ENCODE data around the gene CDK2.
A peak's percentile ranks its signal among the peaks of the same experiment; 100 is the strongest.
"Not testable (repeated sequence)": the region's sequence is repeated elsewhere in the genome, so short reads cannot be mapped to it uniquely, and the experiment has no call there.

Gene CDK2

DNA sequence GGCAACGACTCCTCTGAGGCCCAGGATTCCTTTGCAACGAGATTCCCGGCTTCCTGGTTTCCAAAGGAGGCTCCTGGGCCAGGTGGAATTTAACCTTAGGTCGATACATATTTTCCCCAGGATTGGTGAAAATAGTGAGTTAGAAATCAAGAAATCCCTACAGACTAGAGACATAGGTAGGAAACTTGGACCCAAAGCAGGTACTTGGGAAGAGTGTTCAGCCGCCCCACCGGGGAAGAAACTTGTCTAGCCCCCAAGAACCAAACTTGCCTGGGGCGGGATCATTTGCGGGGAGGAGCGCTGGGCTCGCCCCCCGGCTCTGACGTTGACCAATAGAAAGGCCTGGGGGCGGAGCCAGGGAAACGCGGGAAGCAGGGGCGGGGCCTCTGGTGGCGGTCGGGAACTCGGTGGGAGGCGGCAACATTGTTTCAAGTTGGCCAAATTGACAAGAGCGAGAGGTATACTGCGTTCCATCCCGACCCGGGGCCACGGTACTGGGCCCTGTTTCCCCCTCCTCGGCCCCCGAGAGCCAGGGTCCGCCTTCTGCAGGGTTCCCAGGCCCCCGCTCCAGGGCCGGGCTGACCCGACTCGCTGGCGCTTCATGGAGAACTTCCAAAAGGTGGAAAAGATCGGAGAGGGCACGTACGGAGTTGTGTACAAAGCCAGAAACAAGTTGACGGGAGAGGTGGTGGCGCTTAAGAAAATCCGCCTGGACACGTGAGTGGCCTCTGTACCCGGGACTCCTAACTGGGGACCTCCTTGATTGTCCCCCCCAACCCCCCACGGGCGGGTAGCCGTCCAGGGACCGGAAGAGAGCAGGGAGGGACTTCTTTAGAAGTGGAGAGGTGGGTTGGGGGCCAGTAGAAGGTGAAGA is at the start of gene CDK2:
CDK2 (plus strand) TSS at position 423 of the 874 bp plus-strand sequence; CDS start at position 602, 179 bp downstream.
- DNase-seq, result peak; percentile 68 to 69

DNA sequence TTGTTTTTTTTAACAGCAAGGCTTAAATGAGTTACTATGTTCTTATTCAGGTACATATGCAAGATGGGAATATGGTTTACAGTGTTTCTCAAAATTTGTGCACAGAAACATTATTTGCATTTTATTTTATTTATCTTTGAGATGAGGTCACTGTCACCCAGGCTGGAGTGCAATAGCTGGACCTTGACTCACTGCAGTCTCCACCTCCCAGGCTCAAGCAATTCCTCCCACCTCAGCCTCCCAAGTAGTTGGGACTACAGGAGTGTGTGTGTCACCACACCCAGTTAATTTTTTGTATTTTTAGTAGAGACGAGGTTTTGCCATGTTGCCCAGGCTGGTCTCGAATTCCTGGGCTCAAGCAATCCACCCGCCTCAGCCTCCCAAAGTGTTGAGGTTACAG is 47.6 kb upstream of the CDK2 start:
- DNase-seq, result not testable (repeated sequence)

DNA sequence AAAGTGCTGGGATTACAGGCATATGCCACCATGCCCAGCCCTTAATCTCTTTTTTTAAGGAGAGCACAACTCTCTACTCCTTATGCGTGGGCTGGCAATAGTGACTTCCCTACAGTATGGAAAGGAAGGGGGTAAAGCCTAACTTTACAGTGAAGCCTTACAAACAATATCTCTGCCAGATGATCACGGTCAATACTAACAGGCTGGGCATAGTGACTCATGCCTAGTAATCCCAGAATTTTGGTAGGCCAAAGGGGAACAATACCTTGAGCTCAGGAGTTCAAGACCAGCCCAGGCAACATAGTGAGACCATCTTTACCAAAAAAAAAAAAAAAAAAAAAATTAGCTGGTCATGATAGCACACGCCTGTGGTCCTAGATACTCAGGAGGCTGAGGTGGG is 44.5 kb upstream of the CDK2 start:
- DNase-seq, result no peak

DNA sequence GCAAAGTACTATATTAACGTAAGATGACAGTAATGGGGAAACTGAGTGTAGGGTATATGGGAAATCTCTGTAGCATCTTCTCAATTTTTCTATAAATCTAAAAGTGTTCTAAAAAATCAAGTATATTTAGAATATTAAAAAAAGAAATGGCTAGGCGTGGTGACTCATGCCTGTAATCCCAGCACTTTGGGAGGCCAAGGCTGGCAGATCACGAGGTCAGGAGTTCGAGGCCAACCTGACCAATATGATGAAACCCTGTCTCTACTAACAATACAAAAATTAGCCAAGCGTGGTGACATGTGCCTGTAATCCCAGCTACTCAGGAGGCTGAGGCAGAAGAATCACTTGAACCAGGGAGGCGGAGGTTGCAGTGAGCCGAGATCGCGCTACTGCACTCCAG is 43.0 kb upstream of the CDK2 start:
- not testable (repeated sequence) for DNase-seq

DNA sequence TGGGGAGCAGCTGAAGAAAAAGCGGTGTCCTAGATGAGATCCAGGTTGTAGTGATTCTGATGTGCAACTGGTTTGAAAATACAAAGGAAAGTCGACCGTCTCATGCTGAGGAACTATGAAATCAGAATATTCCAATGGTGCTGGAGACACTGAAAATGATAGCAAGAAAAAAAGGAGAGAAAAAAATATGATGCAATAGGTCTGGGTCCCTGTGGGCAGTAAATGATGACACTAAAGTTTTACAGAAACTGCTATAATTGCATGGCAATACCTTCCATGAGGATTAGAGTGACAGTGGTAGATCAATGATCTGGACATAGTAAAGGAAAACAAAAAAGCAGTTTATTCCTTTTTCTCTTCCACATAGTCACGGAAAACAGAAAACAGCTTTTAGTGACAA is 41.3 kb upstream of the CDK2 start:
- DNase-seq, result no peak

DNA sequence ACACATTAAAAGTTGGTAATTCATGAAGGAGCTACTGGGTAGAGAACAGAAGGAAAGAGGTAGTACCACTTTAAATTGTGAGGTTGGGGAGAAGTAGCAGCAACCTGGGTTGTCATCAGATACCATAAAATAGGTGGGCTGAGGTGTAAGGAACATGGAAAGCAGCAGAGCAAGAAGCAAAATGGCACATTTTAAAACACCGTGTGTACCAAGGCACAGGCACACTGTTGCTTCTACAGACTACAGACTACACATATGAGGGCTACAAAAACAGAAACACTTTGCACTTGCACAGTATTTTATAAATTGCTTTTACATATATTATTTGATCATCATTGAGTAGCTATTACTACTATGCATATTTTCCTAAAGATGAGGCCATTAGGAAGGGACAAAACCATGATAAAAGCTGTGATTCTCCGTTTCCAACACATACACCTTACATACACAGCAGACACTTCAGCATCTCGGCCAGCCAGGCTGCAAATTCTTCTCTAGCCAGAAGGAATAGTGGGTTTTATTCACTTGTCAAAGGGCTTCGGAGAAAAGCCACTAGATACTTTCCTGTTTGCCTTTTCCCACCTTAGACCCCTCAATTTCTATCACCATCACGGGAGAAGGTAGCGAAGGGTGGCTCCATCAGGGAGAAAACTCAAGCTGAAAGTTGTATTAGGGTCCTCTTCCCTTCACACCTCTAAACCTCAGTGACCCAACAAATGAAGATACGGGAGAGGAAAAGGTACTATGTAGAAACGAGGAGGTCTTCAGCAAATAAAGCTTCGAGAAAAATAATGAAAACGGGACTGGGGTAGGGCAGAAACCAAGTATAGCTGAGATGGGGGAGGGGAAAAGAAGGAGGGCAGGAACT is 40.5 kb upstream of the CDK2 start:
- no peak for DNase-seq

DNA sequence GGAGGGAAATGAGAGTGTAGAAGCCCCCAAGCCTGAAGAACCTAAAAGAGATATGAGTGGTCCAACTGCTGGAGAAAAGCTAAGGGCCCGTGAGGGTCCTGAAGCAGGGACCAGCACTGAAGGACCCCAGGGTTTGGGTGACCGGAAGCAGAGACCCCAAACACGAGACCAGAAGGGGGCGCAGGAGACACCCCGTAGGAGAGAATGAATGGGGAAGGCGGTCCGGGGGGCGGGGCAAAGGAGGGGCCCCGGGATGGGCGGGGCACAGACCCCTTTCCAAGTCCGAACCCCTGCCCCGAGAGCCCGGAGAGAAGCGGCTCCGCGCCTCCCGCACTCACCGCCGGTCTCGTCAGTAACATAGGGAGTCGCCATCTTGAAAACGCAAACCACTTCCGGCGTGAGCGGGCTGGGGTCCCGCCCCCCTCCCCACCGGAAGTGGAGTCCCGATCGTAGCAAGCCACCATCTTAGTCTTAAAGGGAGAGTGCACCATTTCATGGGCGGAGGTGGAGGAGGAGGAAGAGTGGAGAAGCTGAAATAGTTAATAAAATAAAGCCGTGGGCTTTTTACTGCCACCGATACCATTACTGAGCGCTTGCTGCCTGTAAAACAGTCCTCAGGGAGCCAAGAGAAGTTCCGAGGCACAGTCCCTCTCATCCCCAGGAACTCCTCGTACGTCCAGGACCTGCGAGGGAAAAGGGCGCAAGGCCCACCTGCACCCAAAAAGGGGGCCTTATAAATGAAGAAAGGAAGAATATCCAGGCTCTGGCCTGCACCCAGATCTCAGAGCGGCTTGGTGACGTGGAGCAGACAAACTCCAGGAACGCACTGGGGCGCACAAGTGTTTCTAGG is 39.7 kb upstream of the CDK2 start:
- peak; percentile 77 to 83 for DNase-seq

DNA sequence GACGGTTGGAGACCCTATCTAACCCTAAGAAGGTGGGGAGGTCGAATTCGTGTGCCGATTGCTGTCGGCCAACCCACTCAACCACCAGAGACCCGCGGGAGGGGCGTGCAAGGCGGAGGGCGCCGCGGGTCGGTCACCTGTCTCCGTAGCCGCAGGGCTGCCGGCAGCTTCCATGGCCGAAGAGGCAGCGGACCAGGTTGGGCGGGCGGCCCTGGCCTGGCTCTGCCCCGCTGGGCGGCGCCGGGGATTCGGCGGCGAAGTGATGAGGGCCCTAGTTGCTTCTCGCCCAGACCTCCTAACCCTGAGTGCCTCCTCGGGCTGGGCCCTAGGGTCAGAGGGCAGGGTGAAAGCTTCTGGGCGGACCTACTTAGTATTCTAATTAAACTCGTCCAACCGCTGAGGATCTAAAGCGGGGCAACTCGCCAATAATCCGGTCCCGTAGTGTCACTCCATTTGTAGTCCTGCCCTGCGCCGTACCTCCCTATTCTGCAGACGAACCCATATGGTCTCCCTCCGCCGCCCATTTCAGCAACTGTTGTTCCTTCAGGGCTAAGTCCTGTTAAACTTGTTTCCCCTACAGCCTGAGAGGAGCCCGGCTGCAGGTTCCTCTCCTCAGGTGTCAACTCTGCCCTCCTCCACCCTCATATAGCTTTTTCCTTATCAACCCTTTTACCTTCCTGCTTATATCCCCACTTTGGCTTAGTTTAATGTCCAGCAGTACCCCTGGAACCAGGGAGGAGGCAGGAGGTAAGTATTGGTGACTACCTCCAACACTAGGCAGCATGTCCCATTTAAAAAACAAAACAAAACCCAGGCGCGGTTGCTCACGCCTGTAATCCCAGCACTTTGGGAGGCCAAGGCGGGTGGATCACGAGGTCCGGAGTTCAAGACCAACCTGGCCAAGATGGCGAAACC is 38.8 kb upstream of the CDK2 start, which contains the start of gene PYM1:
PYM1 (minus strand) TSS at position 307 of the 915 bp plus-strand sequence; CDS start at position 174, 133 bp downstream.
- DNase-seq, result peak; percentile 91 to 94

DNA sequence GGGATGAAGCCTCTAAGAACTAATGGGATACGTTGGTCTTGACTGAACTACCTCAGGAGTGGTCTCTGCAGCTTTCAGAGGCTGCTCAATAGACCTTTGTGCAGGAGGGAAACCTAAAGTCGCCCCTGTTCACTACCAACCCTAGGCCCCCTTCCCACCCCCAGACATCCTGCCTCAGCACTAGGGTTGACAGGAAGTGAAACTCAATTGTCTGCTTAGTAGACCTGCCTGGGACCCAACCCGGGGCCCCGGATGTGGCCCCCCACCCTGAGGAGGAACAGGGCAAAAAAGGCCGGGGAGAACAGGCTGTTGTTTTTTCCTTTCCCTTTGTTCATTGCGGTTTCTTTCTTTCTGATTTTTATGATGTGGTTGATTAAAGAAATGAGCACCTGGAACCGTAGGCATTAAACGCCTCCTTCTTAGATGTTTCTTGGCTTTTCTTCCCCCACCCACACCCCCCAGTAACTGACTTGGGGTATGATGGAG is 37.3 kb upstream of the CDK2 start:
- DNase-seq, result no peak

DNA sequence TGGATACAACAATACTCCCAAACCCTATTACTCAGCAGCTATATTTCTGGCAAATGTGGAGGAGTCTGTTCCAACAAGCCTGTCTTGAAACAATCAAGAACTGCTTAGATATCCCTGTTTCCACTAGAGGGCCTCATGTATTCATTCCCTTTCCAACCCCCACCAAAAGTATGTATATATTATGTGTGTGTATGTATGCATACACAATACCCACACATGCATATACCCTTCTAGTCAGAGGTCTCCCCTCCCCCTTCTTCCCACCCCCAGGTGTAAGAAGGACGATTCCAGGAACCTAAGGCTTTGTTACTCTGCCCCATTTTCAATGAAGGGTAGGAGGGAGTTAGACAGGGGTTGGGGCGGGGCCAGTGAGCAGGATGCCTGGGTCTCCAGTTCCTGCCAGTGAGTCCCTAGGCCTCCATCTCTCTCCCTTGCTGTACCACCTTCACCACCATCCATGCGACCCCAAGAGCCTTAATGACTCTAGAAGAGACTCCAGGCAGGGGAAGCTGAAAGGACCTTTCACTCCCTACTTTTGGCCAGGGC is 35.8 kb upstream of the CDK2 start, which contains the start of gene DGKA:
DGKA (plus strand) TSS at position 392 of the 546 bp plus-strand sequence. CDS start 5,342 bp downstream, outside the sequence.
- peak; percentile 55 to 76 for DNase-seq

DNA sequence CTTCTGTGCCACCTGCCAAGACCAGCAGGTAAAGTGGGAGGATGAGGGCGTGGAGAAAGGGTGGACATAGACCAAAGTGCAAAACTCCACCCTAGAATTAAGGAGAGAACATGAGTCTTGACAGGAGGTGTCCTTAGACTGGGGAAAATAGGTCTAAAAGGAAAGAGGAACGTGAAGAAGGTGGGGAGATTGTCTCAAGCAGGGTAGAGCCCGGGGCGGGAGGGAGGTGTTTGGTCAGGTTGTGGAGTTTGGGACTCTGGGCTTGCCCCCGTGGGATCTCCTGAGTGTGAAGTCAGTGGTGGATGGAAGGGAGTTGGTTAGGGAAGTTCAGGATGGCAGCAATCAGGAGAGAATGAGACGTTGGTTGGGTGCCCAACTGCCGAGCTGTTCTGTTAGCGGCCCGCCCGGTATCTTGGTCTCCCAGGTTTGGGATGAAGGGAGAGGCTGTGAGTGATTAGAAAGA is 35.3 kb upstream of the CDK2 start:
- no peak for DNase-seq

DNA sequence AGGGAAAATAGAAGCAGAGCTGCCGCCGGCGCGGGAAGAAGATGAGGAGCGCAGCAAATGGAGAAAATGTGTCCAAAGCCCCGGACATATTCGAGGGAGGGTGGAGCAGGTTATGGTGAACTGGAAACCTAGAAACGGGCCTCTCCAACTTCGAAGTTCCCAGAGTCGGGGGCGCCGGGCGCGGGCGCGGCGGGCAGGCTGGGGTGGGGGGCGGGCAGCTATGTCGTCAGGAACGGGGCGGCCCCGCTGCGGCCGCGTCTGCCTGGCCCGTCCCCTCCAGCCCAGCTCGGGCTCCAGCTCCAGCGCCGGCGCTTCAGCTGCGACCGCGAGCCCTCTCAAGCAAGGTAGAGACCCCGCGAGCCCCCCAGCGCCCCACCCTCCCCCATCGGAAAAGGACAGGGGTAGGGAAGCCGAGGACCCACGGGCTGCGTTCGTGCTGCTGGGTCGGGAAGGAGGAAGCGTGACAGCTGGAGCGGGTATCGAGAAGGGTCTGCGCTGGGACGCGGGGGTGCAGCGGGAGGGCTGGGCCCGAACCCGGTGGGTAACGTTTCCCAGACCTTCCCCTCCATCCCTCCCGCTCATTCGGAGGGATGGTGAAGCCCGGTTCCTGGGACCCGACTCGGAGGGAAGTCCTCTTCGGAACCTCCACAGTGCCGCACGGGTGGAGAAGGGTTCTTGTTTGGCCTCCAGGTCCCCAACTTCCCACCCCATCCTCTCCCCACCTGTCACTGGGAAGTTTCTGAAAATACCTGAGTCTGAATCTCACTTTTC is 34.7 kb upstream of the CDK2 start:
- no peak for DNase-seq

DNA sequence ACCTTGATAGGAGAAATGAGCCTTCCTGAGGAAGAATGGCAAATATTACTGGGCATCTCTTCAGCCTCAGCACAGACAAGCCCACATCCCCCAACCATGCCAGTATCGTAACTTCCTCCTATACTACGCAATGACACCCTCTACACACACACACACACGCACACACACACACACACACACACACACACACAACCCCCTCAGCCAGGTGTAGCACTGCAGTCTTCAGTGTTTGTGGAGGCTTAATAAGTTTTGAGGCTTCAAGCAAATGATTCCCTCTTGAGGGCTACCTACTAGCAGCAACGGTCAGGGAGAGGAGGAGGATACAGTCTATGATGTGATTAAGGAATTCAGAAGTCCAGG is 34.1 kb upstream of the CDK2 start:
- peak; percentile 18 to 38 for DNase-seq

DNA sequence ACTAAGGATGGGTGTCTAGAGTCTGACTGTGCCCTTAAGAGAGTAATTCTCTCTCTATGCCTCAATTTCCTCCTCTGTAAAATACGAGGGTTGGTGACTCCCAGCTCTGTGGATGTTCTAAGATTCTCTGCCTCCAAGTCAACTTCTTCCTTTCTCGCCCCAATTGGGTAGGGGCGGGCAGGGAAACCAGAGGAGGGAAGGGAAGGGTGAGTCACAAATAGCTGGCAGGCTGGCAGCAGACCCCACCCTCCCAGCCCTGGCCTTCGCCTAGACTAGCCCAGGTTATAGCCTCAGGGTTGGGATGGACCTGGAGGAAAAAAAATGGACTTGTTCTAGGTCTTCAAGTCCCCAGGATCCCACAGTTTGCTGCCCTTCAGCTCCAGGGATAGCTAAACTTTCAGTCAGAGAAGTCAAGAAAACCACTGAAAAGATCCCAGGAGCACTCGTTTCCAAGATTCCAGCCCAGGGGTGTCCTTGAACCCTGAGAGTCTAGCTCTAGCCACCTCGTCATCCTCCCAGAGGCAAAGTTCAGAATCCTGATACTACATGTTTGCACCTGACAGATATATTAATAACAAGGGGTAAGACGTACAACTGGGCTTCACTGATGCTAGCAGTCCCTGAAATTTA is 33.3 kb upstream of the CDK2 start:
- DNase-seq, result no peak

DNA sequence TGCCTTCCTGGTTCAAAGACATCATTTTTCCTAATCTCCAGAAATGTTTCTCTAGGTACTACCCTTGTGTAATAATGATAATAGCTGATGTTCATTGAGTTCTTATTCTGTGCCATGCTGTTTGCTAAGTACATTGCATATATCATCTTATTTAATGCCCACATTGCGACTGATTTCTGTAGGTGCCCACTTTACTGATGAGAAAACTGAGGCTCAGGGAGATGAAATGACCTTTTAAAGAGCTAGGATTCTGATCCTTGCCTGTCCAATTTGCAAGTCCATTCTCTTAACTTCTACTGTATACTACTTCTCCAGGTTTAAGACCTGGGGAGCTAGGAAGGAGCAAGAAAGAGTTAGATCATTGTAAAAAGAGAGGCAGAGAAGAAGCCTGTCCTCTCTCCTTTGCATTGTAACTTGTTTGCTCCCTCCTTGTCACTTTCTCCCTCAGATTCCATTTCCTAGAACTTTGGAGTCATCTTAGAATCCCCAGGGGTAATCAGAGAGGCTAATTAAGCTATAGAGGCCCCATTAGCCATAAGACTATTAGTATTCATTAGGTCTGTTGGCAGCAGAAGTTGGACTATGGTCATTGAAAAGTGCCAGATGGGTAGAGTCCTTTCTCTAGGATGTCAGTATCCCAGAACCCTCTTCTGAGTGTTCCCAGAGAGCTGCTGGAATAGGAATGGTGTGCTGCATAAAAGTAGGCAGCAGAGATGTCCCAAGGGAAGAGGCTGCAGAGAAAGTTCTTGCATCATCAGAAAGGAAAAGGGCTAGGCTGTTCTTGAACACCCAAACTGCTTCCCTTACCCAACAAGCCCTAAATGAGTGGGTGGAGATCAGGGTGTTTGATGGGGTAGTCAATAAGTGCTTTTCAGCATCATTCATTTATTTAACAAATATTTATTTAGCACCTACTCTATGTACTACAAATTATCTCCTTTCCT is 32.6 kb upstream of the CDK2 start:
- no peak for DNase-seq

DNA sequence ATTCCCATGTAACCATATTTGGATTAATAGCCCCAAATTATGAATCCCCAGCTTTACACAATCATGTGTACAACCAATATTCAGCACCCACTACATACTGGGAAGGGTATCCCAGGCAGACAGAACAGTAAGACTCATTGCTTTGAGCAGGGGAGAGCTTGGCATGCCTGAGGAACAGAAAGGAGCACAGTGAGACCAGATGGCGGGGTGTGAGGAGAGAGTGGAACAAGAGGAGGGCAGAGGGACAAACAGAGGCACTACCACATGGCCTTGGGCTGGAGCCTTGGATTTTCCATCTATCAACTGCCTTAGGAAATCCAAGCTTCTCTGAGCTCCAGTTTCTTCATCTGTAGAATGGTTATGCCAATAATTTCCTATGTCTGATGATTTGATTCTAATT is 31.9 kb upstream of the CDK2 start:
- no peak for DNase-seq

DNA sequence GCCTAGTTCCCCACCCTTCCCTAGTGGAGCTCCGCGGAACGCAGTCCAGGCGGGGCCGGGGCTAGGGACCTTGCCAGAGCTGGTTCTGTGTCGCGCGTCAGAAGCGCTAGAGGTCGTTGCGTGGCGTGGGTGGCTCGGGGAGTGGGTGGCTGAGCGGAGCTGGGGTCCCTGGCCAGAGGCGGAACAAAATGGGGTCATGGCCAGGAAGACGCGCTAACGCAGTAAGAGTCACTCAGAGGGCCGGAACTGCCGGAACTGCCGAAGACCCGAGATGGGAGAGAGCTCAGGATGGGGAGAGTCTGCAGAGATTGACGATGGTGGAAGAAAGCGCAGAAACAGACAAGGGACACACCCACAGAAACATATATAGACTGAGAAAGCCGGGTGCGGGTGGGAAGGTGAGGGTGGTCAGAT is 30.9 kb upstream of the CDK2 start:
- DNase-seq, result no peak

DNA sequence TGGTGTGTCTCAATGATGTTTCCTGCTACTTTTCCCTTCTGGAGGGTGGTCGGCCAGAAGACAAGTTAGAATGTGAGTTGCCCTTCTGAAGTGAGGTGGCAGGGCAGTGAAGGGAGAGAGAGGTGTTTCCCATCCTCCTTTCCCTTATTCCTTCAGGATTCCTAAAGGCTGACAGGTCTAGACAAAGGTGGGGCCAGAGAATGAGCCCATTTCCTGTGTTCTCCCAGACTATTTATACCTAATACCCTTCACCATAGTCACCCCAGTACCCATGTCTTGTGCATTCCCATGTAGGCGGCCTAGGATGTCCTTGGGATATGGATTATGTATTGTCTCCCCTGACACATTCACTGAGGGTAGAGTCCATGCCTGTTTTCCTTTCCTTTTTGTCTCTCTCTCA is 28.6 kb upstream of the CDK2 start:
- DNase-seq, result no peak
